Endothelial cell of umbilical vein (primary cell): ENCODE measurements around the gene NELFE. TPM values are rescaled to one million over a fixed set of nuclear protein-coding genes. Genes with fewer than 3 reads are reported as not detected.

Experiments used
- BruUV-seq: library from RNA; stranded (reverse); fragments of 400-500 nt; replicated peaks from 2 replicates; lab custom pipeline; 2021; lab: Mats Ljungman, UMichigan
- CTCF ChIA-PET: fragments of 300-600, 350-600 bp; sonication (Branson Sonifier 250); formaldehyde crosslinking; loops from one replicate; lab custom pipeline; 2021; ENCODE audit warnings: antibody characterized with exemption, inconsistent platforms; lab: Charles Lee
- POLR2A ChIA-PET: fragments of 300-600, 350-600 bp; sonication (Branson Sonifier 250); formaldehyde crosslinking; loops from one replicate; lab custom pipeline; 2021; ENCODE audit warnings: antibody characterized with exemption, inconsistent platforms; lab: Charles Lee
- DNase-seq: peaks from one replicate; pipeline ENCODE4 v3.0.0-alpha.2; 2011; ENCODE audit warnings: low read depth, low spot score
- FAIRE-seq: peaks from 2 replicates; lab custom pipeline; 2011; peaks lifted over from hg19 to GRCh38; lab: Jason Lieb, UNC
- H2AFZ ChIP-seq: 2 replicates; pipeline ENCODE4 v1.6.0; 2012; ENCODE audit warnings: low read depth, low read length, control low read depth, inconsistent platforms
- H3K27ac ChIP-seq: 2 replicates; pipeline ENCODE4 v1.5.1; 2011; ENCODE audit warnings: low read depth, mild to moderate bottlenecking, control low read depth, low read length, moderate library complexity; ENCODE audit not compliant: insufficient read depth
- H3K27me3 ChIP-seq, 2 experiments: 2 replicates each; pipeline versions ENCODE4 v1.6.0 to v1.6.1; 2011; ENCODE audit warnings: low read length in 2 of 2, mixed read lengths in 1 of 2; ENCODE audit not compliant: control insufficient read depth in 2 of 2, insufficient read depth in 2 of 2
- H3K36me3 ChIP-seq, 2 experiments: 2 replicates in 1 of 2; 3 replicates in 1 of 2; pipeline ENCODE4 v1.5.1; 2011; ENCODE audit warnings: low read length in 2 of 2, mild to moderate bottlenecking in 1 of 2, moderate library complexity in 1 of 2; ENCODE audit not compliant: control insufficient read depth in 2 of 2, insufficient read depth in 2 of 2; ENCODE audit errors: extremely low read depth in 1 of 2
- H3K4me1 ChIP-seq: 3 replicates; pipeline ENCODE4 v1.5.1; 2011; ENCODE audit warnings: mild to moderate bottlenecking, low read length; ENCODE audit not compliant: control insufficient read depth, insufficient read depth; ENCODE audit errors: extremely low read depth
- H3K4me2 ChIP-seq: 2 replicates; pipeline ENCODE4 v1.6.1; 2011; ENCODE audit warnings: low read length, control low read depth, mixed read lengths; ENCODE audit not compliant: insufficient read depth
- H3K4me3 ChIP-seq, 3 experiments: fragments of 200-600 bp in 1 of 3; sonication (generic), shearing (Covaris generic) in 1 of 3; replicated peaks in 1 of 3; 2 replicates each; pipeline ENCODE4 v1.5.1; 2011 to 2016; ENCODE audit warnings: control low read depth in 3 of 3, low read length in 3 of 3, mild to moderate bottlenecking in 2 of 3, inconsistent platforms in 1 of 3, low read depth in 1 of 3, moderate library complexity in 1 of 3; ENCODE audit not compliant: insufficient read depth in 1 of 3
- H3K79me2 ChIP-seq: 2 replicates; pipeline ENCODE4 v1.6.0; 2012; ENCODE audit warnings: low read length, inconsistent platforms; ENCODE audit not compliant: control insufficient read depth, insufficient read depth
- H3K9ac ChIP-seq: replicated peaks from 2 replicates; pipeline ENCODE3; 2011; ENCODE audit warnings: low read length, control low read depth; ENCODE audit not compliant: insufficient read depth; ENCODE audit errors: extremely low read depth
- H3K9me1 ChIP-seq: replicated peaks from 3 replicates; pipeline ENCODE4 v1.6.0; 2011; ENCODE audit warnings: mild to moderate bottlenecking, low read length; ENCODE audit not compliant: control insufficient read depth, insufficient read depth; ENCODE audit errors: extremely low read depth
- H3K9me3 ChIP-seq: replicated peaks from 2 replicates; pipeline ENCODE4 v1.5.1; 2012; ENCODE audit warnings: low read length, inconsistent platforms; ENCODE audit not compliant: control insufficient read depth, insufficient read depth
- H4K20me1 ChIP-seq: replicated peaks from 2 replicates; pipeline ENCODE3; 2011; ENCODE audit warnings: mild to moderate bottlenecking, low read length; ENCODE audit not compliant: control insufficient read depth, insufficient read depth; ENCODE audit errors: extremely low read depth
- CTCF ChIP-seq, 2 donors: IDR thresholded peaks; 1 replicate in 1 of 2; 2 replicates in 1 of 2; pipeline ENCODE4 v1.5.1; 2011; ENCODE audit warnings: low read length in 2 of 2, mild to moderate bottlenecking in 2 of 2, moderate library complexity in 2 of 2, control low read depth in 1 of 2, inconsistent platforms in 1 of 2, low read depth in 1 of 2; ENCODE audit not compliant: insufficient read depth in 1 of 2; ENCODE audit errors: extremely low read depth in 1 of 2
- EZH2 ChIP-seq: IDR thresholded peaks from 2 replicates; pipeline ENCODE4 v1.6.1; 2012; ENCODE audit warnings: borderline replicate concordance, low read depth, mild to moderate bottlenecking, moderate library complexity, low read length, inconsistent platforms; ENCODE audit not compliant: severe bottlenecking
- FOS ChIP-seq: IDR thresholded peaks from 2 replicates; pipeline ENCODE4 v1.6.1; 2011; ENCODE audit warnings: mild to moderate bottlenecking, low read length, moderate library complexity, borderline replicate concordance; ENCODE audit not compliant: insufficient read depth
- GATA2 ChIP-seq: IDR thresholded peaks from 2 replicates; pipeline ENCODE4 v1.7.0; 2011; ENCODE audit warnings: low read depth, mild to moderate bottlenecking, moderate library complexity, mixed read lengths, low read length; ENCODE audit not compliant: insufficient read length, insufficient read depth
- JUN ChIP-seq: IDR thresholded peaks from 2 replicates; pipeline ENCODE4 v1.6.1; 2011; ENCODE audit warnings: borderline replicate concordance, low read depth; ENCODE audit not compliant: insufficient read length, insufficient read depth
- MAX ChIP-seq: IDR thresholded peaks from 2 replicates; pipeline ENCODE4 v1.6.1; 2011; ENCODE audit not compliant: insufficient read depth, insufficient read length
- MYC ChIP-seq: IDR thresholded peaks from one replicate; pipeline ENCODE4 v1.6.1; 2011; ENCODE audit warnings: mild to moderate bottlenecking, low read depth, low read length
- POLR2A ChIP-seq: IDR thresholded peaks from 2 replicates; pipeline ENCODE4 v1.6.1; 2012; ENCODE audit warnings: low read depth, mild to moderate bottlenecking, control low read depth, low read length
- POLR2AphosphoS5 ChIP-seq: IDR thresholded peaks from 2 replicates; pipeline ENCODE4 v1.6.1; 2012; ENCODE audit warnings: low read depth, mild to moderate bottlenecking, control low read depth, low read length, moderate library complexity; ENCODE audit not compliant: insufficient read depth
- dilution Hi-C: fragments of 300-500 bp; cut with MboI; formaldehyde crosslinking; loops from one replicate; pipeline ENCODE4 v1.15.0; 2019; ENCODE audit warnings: low sequenced_read_pairs; ENCODE audit not compliant: extremely low pct_ligation_motif_present
- intact Hi-C: fragments of 100-400 bp; cut with micrococcal nuclease; formaldehyde crosslinking; loops from one replicate; pipeline ENCODE4 v1.10.0; 2022
- polyA plus RNA-seq, 4 experiments: library from polyadenylated mRNA; depleted of rRNA in 3 of 4; stranded (reverse) in 3 of 4; unstranded in 1 of 4; fragments of >200 nt; gene quantifications; 2 replicates each; pipeline versions ENCODE4 v1.2.1 to v1.2.3, GENCODE V29; 2011 to 2012; ENCODE audit warnings: missing spikeins in 1 of 4
- total RNA-seq: library from RNA; stranded (reverse); gene quantifications from 2 replicates; pipeline ENCODE4 v1.2.3, GENCODE V29; 2021

The NELFE gene
- total and polyA plus RNA-seq, 2 donors (not counting 3 experiments of a cell fraction or from before 2014, with no cell fraction given) = 55.8 to 68.5 TPM

GRCh38 chr6:31940256-31940664 is 18.5 kb downstream of the NELFE start:
- H4K20me1 ChIP-seq = no peaks in the 10 kb centered on the region
- H3K4me3 ChIP-seq = no peak overlapping the region
- FAIRE-seq (no peak), DNase-seq (no peak)
- no peaks in the 10 kb centered on the region for H3K36me3 ChIP-seq
- no peaks in the 10 kb centered on the region for H3K4me1 ChIP-seq
- BruUV-seq = no TSS peak
- ChIA-PET POLR2A (no interaction called here), CTCF (interaction anchor here (0.5 to 2.6 kb wide), 4 partner anchors 12 to 212 kb away, joined by 3 to 19 read pairs (median 4); partner anchors contain the start of gene EHMT2)
- no peak overlapping the region for H3K9ac ChIP-seq
- peaks cover 3 to 11% of the 10 kb centered on the region in 2 experiments for H3K27me3 ChIP-seq
- H2AFZ ChIP-seq = no peak overlapping the region
- no peak overlapping the region for H3K4me2 ChIP-seq
- no peaks in the 10 kb centered on the region for H3K9me3 ChIP-seq
- intact Hi-C loops = no loop called here
- H3K79me2 ChIP-seq = no peaks in the 10 kb centered on the region
- no peak overlapping the region for H3K27ac ChIP-seq
- dilution Hi-C loops = no loop called here
- no peaks in the 10 kb centered on the region for H3K9me1 ChIP-seq
- TF ChIP-seq EZH2 (no peak), POLR2A (no peak), JUN (no peak), MYC (no peak), POLR2AphosphoS5 (no peak), MAX (no peak)

- BruUV-seq = no TSS peak
- H3K36me3 ChIP-seq = no peaks in the 10 kb centered on the region
- H3K9me1 ChIP-seq = no peaks in the 10 kb centered on the region
- H3K9ac ChIP-seq = no peak overlapping the region
- no peaks in the 10 kb centered on the region for H3K79me2 ChIP-seq
- FAIRE-seq = no peak
- no peak for DNase-seq
- no peaks in the 10 kb centered on the region for H3K4me1 ChIP-seq
- POLR2A ChIA-PET = no interaction called here
- H3K27me3 ChIP-seq = peaks cover 0 to under 1% of the 10 kb centered on the region in 2 experiments
- no peak overlapping the region for H3K4me2 ChIP-seq
- H3K27ac ChIP-seq = no peak overlapping the region
- no peak overlapping the region for H2AFZ ChIP-seq
- intact Hi-C loops = no loop called here
- dilution Hi-C loops = no loop called here
- TF ChIP-seq JUN (no peak), MYC (no peak), FOS (no peak), EZH2 (no peak), POLR2A (no peak), GATA2 (no peak), POLR2AphosphoS5 (no peak), CTCF (IDR thresholded peaks at IDR 0.05; ENCODE audit: extremely low read depth in 1 of 2, insufficient read depth in 1 of 2, low read depth in 1 of 2, low read length in 2 of 2) (no peak), MAX (no peak)
- CTCF ChIA-PET = interaction anchor here (1.1 kb wide), 1 partner anchor 17 kb away, joined by 3 read pairs; no protein-coding TSS in a partner anchor
- H4K20me1 ChIP-seq = no peaks in the 10 kb centered on the region
- no peaks in the 10 kb centered on the region for H3K9me3 ChIP-seq
- H3K4me3 ChIP-seq = no peak overlapping the region
Observed at GRCh38 chr6:31935823-31936222, 22.9 kb downstream of the NELFE start.
